Smooth muscle cell (in vitro differentiated cells): ENCODE results near the gene LCA5L. TPM values are rescaled to one million over a fixed set of nuclear protein-coding genes. Genes with fewer than 3 reads are reported as not detected.

Experiments
- DNase-seq: peaks from one replicate; lab custom pipeline; 2025; ENCODE audit not compliant: unreplicated experiment; lab: John Stamatoyannopoulos, UW
- H2AFZ ChIP-seq: fragments of 200-600 bp; sonication (generic); 2 replicates; pipeline ENCODE4 v1.6.0; 2016; ENCODE audit warnings: antibody characterized with exemption, low read depth, mild to moderate bottlenecking
- H3F3A ChIP-seq: fragments of 200-600 bp; sonication (generic); 2 replicates; pipeline ENCODE4 v1.6.0; 2017; ENCODE audit warnings: antibody characterized with exemption, low read depth
- H3K27ac ChIP-seq: fragments of 200-600 bp; sonication (generic); 2 replicates; pipeline ENCODE4 v1.5.1; 2016; ENCODE audit warnings: low read depth, mild to moderate bottlenecking
- H3K27me3 ChIP-seq: fragments of 200-600 bp; sonication (generic); 2 replicates; pipeline ENCODE4 v1.6.1; 2016; ENCODE audit warnings: low read depth, mild to moderate bottlenecking
- H3K36me3 ChIP-seq: fragments of 200-600 bp; sonication (generic); 2 replicates; pipeline ENCODE4 v1.5.1; 2016; ENCODE audit warnings: low read depth
- H3K4me1 ChIP-seq: fragments of 200-600 bp; sonication (generic); 2 replicates; pipeline ENCODE4 v1.5.1; 2016; ENCODE audit warnings: low read depth
- H3K4me2 ChIP-seq: fragments of 200-600 bp; sonication (generic); 2 replicates; pipeline ENCODE4 v1.6.0; 2016; ENCODE audit warnings: mild to moderate bottlenecking
- H3K4me3 ChIP-seq: fragments of 200-600 bp; sonication (generic); 2 replicates; pipeline ENCODE4 v1.5.1; 2016; ENCODE audit warnings: mild to moderate bottlenecking
- H3K79me2 ChIP-seq: fragments of 200-600 bp; sonication (generic); 2 replicates; pipeline ENCODE4 v1.6.0; 2016; ENCODE audit warnings: low read depth, mild to moderate bottlenecking
- H3K9ac ChIP-seq: fragments of 200-600 bp; sonication (generic); 2 replicates; pipeline ENCODE4 v1.6.0; 2016; ENCODE audit warnings: low read depth
- H3K9me3 ChIP-seq: fragments of 200-600 bp; sonication (generic); replicated peaks from 2 replicates; pipeline ENCODE4 v1.5.1; 2016; ENCODE audit warnings: low read depth
- H4K20me1 ChIP-seq: fragments of 200-600 bp; sonication (generic); 2 replicates; pipeline ENCODE4 v1.6.0; 2016; ENCODE audit warnings: low read depth
- WGBS: methylation state at CpG from one replicate; pipeline ENCODE4 v1.1.7; 2016; ENCODE audit warnings: low lambda C conversion rate; 5-methylcytosine and 5-hydroxymethylcytosine counted together
- polyA plus RNA-seq: library from polyadenylated mRNA; unstranded; fragments of >200 nt; fragmentation: Nextera tagmentation; extraction: Ambion mirVana; gene quantifications from 2 replicates; pipeline ENCODE4 v1.2.1, GENCODE V29; 2016
- total RNA-seq: library from RNA; depleted of rRNA; stranded (reverse); fragments of >200 nt; gene quantifications from 2 replicates; pipeline ENCODE4 v1.2.3, GENCODE V29; 2014
- TF ChIP-seq, protein P1 (sequence below): fragments of 200-600 bp; sonication (generic); IDR thresholded peaks from 2 replicates; pipeline ENCODE4 v1.5.1; 2017; ENCODE audit warnings: borderline replicate concordance, mild to moderate bottlenecking, antibody characterized with exemption; ENCODE audit not compliant: insufficient read depth, poor library complexity, severe bottlenecking

LCA5L gene
- total and polyA plus RNA-seq, 2 experiments from 2014 or later: 2.2 to 2.4 TPM

DNA sequence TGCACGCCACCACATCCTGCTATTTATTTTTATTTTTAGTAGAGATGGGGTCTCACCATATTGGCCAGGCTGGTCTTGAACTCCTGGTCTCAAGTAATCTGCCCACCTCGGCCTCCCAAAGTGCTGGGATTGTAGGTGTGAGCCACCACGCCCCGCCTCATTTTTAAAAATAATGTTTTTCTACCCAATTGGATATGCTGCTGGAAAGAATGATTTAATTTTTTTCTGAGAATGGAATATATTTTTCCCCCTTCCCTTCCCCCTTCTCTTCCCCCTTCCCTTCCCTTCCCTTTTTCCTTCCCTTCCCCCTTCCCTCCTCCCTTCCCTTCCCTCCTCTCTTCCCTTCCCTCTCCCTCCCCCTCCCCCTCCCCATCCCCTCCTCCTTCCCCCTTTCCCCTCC is 79.0 kb downstream of the LCA5L start:
- H3K27me3 ChIP-seq: no peaks in the 10 kb centered on the region
- DNase-seq: no peak
- no peaks in the 10 kb centered on the region for H3K9me3 ChIP-seq
- H4K20me1 ChIP-seq: no peaks in the 10 kb centered on the region
- TF ChIP-seq, protein P1, sequence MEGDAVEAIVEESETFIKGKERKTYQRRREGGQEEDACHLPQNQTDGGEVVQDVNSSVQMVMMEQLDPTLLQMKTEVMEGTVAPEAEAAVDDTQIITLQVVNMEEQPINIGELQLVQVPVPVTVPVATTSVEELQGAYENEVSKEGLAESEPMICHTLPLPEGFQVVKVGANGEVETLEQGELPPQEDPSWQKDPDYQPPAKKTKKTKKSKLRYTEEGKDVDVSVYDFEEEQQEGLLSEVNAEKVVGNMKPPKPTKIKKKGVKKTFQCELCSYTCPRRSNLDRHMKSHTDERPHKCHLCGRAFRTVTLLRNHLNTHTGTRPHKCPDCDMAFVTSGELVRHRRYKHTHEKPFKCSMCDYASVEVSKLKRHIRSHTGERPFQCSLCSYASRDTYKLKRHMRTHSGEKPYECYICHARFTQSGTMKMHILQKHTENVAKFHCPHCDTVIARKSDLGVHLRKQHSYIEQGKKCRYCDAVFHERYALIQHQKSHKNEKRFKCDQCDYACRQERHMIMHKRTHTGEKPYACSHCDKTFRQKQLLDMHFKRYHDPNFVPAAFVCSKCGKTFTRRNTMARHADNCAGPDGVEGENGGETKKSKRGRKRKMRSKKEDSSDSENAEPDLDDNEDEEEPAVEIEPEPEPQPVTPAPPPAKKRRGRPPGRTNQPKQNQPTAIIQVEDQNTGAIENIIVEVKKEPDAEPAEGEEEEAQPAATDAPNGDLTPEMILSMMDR: no peak
- H3K79me2 ChIP-seq: no peaks in the 10 kb centered on the region
- H3K4me1 ChIP-seq: no peaks in the 10 kb centered on the region
- WGBS: 94% methylated on average over 4 of the region's 4 CpGs
- no peak overlapping the region for H3K27ac ChIP-seq
- H3K36me3 ChIP-seq: no peaks in the 10 kb centered on the region
- no peak overlapping the region for H3K4me2 ChIP-seq
- no peak overlapping the region for H3K9ac ChIP-seq
- H2AFZ ChIP-seq: no peak overlapping the region
- H3K4me3 ChIP-seq: no peak overlapping the region
- H3F3A ChIP-seq: peaks cover 6% of the 10 kb centered on the region

GRCh38 chr21:39364949-39365348 is 80.6 kb downstream of the LCA5L start:
- Histone ChIP-seq H3K4me2 (no peak overlapping the region), H3K27ac (no peak overlapping the region), H3K4me3 (no peak overlapping the region), H4K20me1 (no peaks in the 10 kb centered on the region), H3K27me3 (no peaks in the 10 kb centered on the region), H3K36me3 (no peaks in the 10 kb centered on the region), H3K4me1 (no peaks in the 10 kb centered on the region), H3K9ac (no peak overlapping the region), H3F3A (peaks cover 6% of the 10 kb centered on the region), H3K9me3 (no peaks in the 10 kb centered on the region), H3K79me2 (no peaks in the 10 kb centered on the region), H2AFZ (no peak overlapping the region)
- 97% methylated on average over 4 of the region's 4 CpGs for WGBS
- TF ChIP-seq, protein P1: no peak
- DNase-seq: no peak

- Histone ChIP-seq H3K4me2 (peak overlapping the region; percentile 55), H3K36me3 (no peaks in the 10 kb centered on the region), H3K4me3 (no peak overlapping the region), H3K9ac (no peak overlapping the region), H3F3A (peaks cover 6% of the 10 kb centered on the region), H3K9me3 (no peaks in the 10 kb centered on the region), H3K27ac (no peak overlapping the region), H3K27me3 (no peaks in the 10 kb centered on the region), H4K20me1 (no peaks in the 10 kb centered on the region), H3K79me2 (no peaks in the 10 kb centered on the region), H3K4me1 (no peaks in the 10 kb centered on the region), H2AFZ (peak overlapping the region; percentile 9)
- DNase-seq: no peak
- TF ChIP-seq, protein P1: no peak
- 44% methylated on average over 6 of the region's 6 CpGs for WGBS
Measured at GRCh38 chr21:39363607-39364555, 81.7 kb downstream of the LCA5L start.
